Fibroblast of skin of left biceps (primary cell): Measurements from ENCODE around the gene MRO.
"Not testable (repeated sequence)": the region's sequence is repeated elsewhere in the genome, so short reads cannot be mapped to it uniquely, and the experiment has no call there.

Experiments used
- DNase-seq, 2 experiments: peaks; one replicate each; pipeline ENCODE4 v3.0.0-alpha.2; 2013; ENCODE audit warnings: low read depth in 2 of 2

Gene MRO

GRCh38 chr18:50791599-50792438 is 28.0 kb downstream of the MRO start:
- no peak for DNase-seq

GRCh38 chr18:50790948-50791347 is 28.9 kb downstream of the MRO start:
- DNase-seq = no peak

- DNase-seq = no peak
Observed at GRCh38 chr18:50790241-50790640, 29.6 kb downstream of the MRO start.

GRCh38 chr18:50788284-50788683 is 31.5 kb downstream of the MRO start:
- no peak for DNase-seq

- no peak for DNase-seq
Observed at GRCh38 chr18:50786864-50787263, 33.0 kb downstream of the MRO start.

GRCh38 chr18:50783553-50783952 is 36.3 kb downstream of the MRO start:
- DNase-seq = no peak

GRCh38 chr18:50779021-50779420 is 40.8 kb downstream of the MRO start:
- DNase-seq = not testable (repeated sequence)

- no peak for DNase-seq
Observed at GRCh38 chr18:50776383-50776782, 43.4 kb downstream of the MRO start.

- DNase-seq = no peak
Observed at GRCh38 chr18:50775726-50776125, 44.1 kb downstream of the MRO start.

GRCh38 chr18:50775207-50775606 is 44.6 kb downstream of the MRO start:
- no peak for DNase-seq

- DNase-seq = no peak
Observed at GRCh38 chr18:50769463-50769862, 50.4 kb downstream of the MRO start.

GRCh38 chr18:50757358-50757757 is 62.5 kb downstream of the MRO start:
- no peak for DNase-seq

GRCh38 chr18:50754297-50754696 is 65.5 kb downstream of the MRO start:
- no peak for DNase-seq

- DNase-seq = no peak
Observed at GRCh38 chr18:50753311-50753710, 66.5 kb downstream of the MRO start.

- DNase-seq = no peak
Observed at GRCh38 chr18:50751947-50752346, 67.9 kb downstream of the MRO start.

- DNase-seq = no peak
Observed at GRCh38 chr18:50751490-50751889, 68.3 kb downstream of the MRO start.

- DNase-seq = no peak
Observed at GRCh38 chr18:50750546-50750945, 69.3 kb downstream of the MRO start.

GRCh38 chr18:50749945-50750344 is 69.9 kb downstream of the MRO start:
- no peak for DNase-seq

- no peak for DNase-seq
Observed at GRCh38 chr18:50749421-50749820, 70.4 kb downstream of the MRO start.

GRCh38 chr18:50748243-50749229 is 71.3 kb downstream of the MRO start:
- DNase-seq = no peak

- DNase-seq = no peak
Observed at GRCh38 chr18:50747849-50748242, 72.0 kb downstream of the MRO start.

GRCh38 chr18:50745945-50746344 is 73.9 kb downstream of the MRO start:
- no peak for DNase-seq
